C4-2B (cell line): Measurements from ENCODE around the gene NGLY1.

Experiments used
- ZFX ChIP-seq: fragments of 450-650 bp; IDR thresholded peaks from 2 replicates; pipeline ENCODE4 v1.6.1; 2017
- TF ChIP-seq, protein P1 (sequence below): fragments of 450-650 bp; conservative IDR thresholded peaks from 2 replicates; pipeline ENCODE4 v1.5.1; 2017; ENCODE audit warnings: mild to moderate bottlenecking

DNA sequence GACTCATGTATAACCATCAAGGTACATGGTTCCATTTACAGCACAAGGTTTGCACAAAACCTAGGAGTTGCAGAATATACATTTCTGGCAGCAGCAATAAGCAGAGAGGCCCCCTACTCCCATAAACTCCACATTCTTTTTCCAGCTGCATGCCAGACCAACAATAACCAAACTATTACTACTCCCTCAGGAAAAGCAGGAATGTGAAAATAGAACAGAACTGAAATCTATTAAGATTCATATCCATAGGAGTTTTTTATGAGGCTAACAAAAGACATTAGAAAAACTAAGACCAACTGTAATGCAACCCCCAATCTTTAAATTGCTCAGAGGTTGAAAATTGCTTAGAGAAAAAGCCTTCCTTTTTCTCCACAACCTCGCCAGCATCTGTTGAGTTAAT, 90.9 kb downstream of the NGLY1 start:
- TF ChIP-seq, protein P1, sequence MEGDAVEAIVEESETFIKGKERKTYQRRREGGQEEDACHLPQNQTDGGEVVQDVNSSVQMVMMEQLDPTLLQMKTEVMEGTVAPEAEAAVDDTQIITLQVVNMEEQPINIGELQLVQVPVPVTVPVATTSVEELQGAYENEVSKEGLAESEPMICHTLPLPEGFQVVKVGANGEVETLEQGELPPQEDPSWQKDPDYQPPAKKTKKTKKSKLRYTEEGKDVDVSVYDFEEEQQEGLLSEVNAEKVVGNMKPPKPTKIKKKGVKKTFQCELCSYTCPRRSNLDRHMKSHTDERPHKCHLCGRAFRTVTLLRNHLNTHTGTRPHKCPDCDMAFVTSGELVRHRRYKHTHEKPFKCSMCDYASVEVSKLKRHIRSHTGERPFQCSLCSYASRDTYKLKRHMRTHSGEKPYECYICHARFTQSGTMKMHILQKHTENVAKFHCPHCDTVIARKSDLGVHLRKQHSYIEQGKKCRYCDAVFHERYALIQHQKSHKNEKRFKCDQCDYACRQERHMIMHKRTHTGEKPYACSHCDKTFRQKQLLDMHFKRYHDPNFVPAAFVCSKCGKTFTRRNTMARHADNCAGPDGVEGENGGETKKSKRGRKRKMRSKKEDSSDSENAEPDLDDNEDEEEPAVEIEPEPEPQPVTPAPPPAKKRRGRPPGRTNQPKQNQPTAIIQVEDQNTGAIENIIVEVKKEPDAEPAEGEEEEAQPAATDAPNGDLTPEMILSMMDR = no peak
- TF ChIP-seq ZFX = no peak
